ENCODE measurements around the gene MAP3K21.

MAP3K21 gene

GRCh38 chr1:233390842-233391737 lies 63.6 kb downstream of the MAP3K21 start:
- DNase-seq (ENCODE audit: low spot score) = no peak
- TF ChIP-seq CTCF (IDR thresholded peaks at IDR 0.05; ENCODE audit: extremely low read depth, missing control alignments) = no peak

- no peak for DNase-seq (ENCODE audit: low spot score)
- no peak for TF ChIP-seq CTCF (IDR thresholded peaks at IDR 0.05; ENCODE audit: extremely low read depth, missing control alignments)
These were observed 65.7 kb downstream of the MAP3K21 start for GRCh38 chr1:233393084-233393840.

- DNase-seq (ENCODE audit: low spot score) = no peak
- no peak for TF ChIP-seq CTCF (IDR thresholded peaks at IDR 0.05; ENCODE audit: extremely low read depth, missing control alignments)
These were observed 66.6 kb downstream of the MAP3K21 start for GRCh38 chr1:233393926-233394680.

- peak; percentile 50 for TF ChIP-seq CTCF (IDR thresholded peaks at IDR 0.05; ENCODE audit: extremely low read depth, missing control alignments)
- DNase-seq (ENCODE audit: low spot score) = peak; percentile 52
These were observed 67.6 kb downstream of the MAP3K21 start for GRCh38 chr1:233394860-233395717.

- no peak for DNase-seq (ENCODE audit: low spot score)
- no peak for TF ChIP-seq CTCF (IDR thresholded peaks at IDR 0.05; ENCODE audit: extremely low read depth, missing control alignments)
These were observed 68.5 kb downstream of the MAP3K21 start for GRCh38 chr1:233395863-233396646.

- DNase-seq (ENCODE audit: low spot score) = no peak
- no peak for TF ChIP-seq CTCF (IDR thresholded peaks at IDR 0.05; ENCODE audit: extremely low read depth, missing control alignments)
These were observed 78.9 kb downstream of the MAP3K21 start for GRCh38 chr1:233406339-233406960.
